Type B pancreatic cell (in vitro differentiated cells): ENCODE data around the gene LEKR1. TPM values are rescaled to one million over a fixed set of nuclear protein-coding genes. Genes with fewer than 3 reads are reported as not detected.

ENCODE experiments used
- DNase-seq: peaks from one replicate; pipeline ENCODE4 v3.0.0; 2021; ENCODE audit warnings: mixed read lengths; ENCODE audit not compliant: unreplicated experiment; ENCODE audit errors: extremely low spot score
- H3K27ac Mint-ChIP-seq: 2 replicates; pipeline ENCODE4 v1.8.0; 2021; ENCODE audit warnings: mild to moderate bottlenecking, mixed read lengths
- H3K27me3 Mint-ChIP-seq: 2 replicates; pipeline ENCODE4 v1.8.0; 2021; ENCODE audit warnings: mixed read lengths
- H3K36me3 Mint-ChIP-seq: 2 replicates; pipeline ENCODE4 v1.8.0; 2021; ENCODE audit warnings: mixed read lengths
- H3K4me1 Mint-ChIP-seq: one replicate; pipeline ENCODE4 v1.8.0; 2021; ENCODE audit warnings: mixed read lengths; ENCODE audit not compliant: unreplicated experiment
- H3K4me3 Mint-ChIP-seq: 2 replicates; pipeline ENCODE4 v1.8.0; 2021; ENCODE audit warnings: mild to moderate bottlenecking, mixed read lengths
- H3K9me3 Mint-ChIP-seq: 2 replicates; pipeline ENCODE4 v1.8.0; 2021; ENCODE audit warnings: mixed read lengths
- CTCF ChIP-seq: fragments of 200-600 bp; sonication (generic); conservative IDR thresholded peaks from 2 replicates; pipeline ENCODE4 v1.5.0; 2021; ENCODE audit warnings: antibody characterized with exemption, mild to moderate bottlenecking
- long read RNA-seq: library from polyadenylated mRNA; unstranded; transcript quantifications from one replicate; pipeline ENCODE4 v2.0.0, GENCODE V29; 2020
- total RNA-seq: library from RNA; stranded (reverse); gene quantifications from 2 replicates; pipeline ENCODE4 v1.2.1, GENCODE V29; 2021; ENCODE audit warnings: low replicate concordance

The LEKR1 gene
- total RNA-seq = 1.6 and 4.2 TPM in 2 replicates
- long read RNA-seq, partial matches to known transcripts = 1 of 7 reads
- long read RNA-seq, other reads (novel, unspliced or antisense) = 4 of 7 reads

GRCh38 chr3:156826144-156826895 lies at the start of gene LEKR1:
Gene LEKR1, plus strand, starts transcription at chr3:156826353. Its CDS starts 2,977 bp downstream, at chr3:156829330.
- peaks cover 4% of the 10 kb centered on the region for H3K36me3 Mint-ChIP-seq
- H3K4me1 Mint-ChIP-seq = peaks cover 21% of the 10 kb centered on the region
- H3K27me3 Mint-ChIP-seq = no peaks in the 10 kb centered on the region
- H3K27ac Mint-ChIP-seq = peak within 1 kb of the TSS; percentile 100
- peak; percentile 87 for DNase-seq
- peak within 1 kb of the TSS; percentile 94 for H3K4me3 Mint-ChIP-seq
- TF ChIP-seq CTCF = no peak
- no peaks in the 10 kb centered on the region for H3K9me3 Mint-ChIP-seq

- TF ChIP-seq CTCF = no peak
- Mint-ChIP-seq H3K4me1 (peaks cover 13% of the 10 kb centered on the region), H3K27ac (no peak overlapping the region), H3K9me3 (no peaks in the 10 kb centered on the region), H3K27me3 (no peaks in the 10 kb centered on the region), H3K4me3 (no peak overlapping the region), H3K36me3 (no peaks in the 10 kb centered on the region)
- DNase-seq = no peak
Measured at GRCh38 chr3:156776871-156777270, 49.3 kb upstream of the LEKR1 start.

- TF ChIP-seq CTCF = no peak
- H3K4me3 Mint-ChIP-seq = no peak overlapping the region
Measured at GRCh38 chr3:156781310-156782230, 44.6 kb upstream of the LEKR1 start.

GRCh38 chr3:156782319-156782718 lies 43.8 kb upstream of the LEKR1 start:
- Mint-ChIP-seq H3K4me3 (no peak overlapping the region), H3K4me1 (no peaks in the 10 kb centered on the region), H3K9me3 (no peaks in the 10 kb centered on the region), H3K27ac (no peak overlapping the region), H3K27me3 (no peaks in the 10 kb centered on the region), H3K36me3 (no peaks in the 10 kb centered on the region)
- no peak for TF ChIP-seq CTCF
- DNase-seq = no peak

More at GRCh38 chr3:156781310-156782230, 44.6 kb upstream of the LEKR1 start:
- DNase-seq = no peak
- no peaks in the 10 kb centered on the region for H3K27me3 Mint-ChIP-seq
- H3K4me1 Mint-ChIP-seq = no peaks in the 10 kb centered on the region
- H3K27ac Mint-ChIP-seq = no peak overlapping the region
- no peaks in the 10 kb centered on the region for H3K36me3 Mint-ChIP-seq
- H3K9me3 Mint-ChIP-seq = no peaks in the 10 kb centered on the region

- no peaks in the 10 kb centered on the region for H3K27me3 Mint-ChIP-seq
- TF ChIP-seq CTCF = no peak
- no peak for DNase-seq
- H3K27ac Mint-ChIP-seq = no peak overlapping the region
- peaks cover 5% of the 10 kb centered on the region for H3K4me1 Mint-ChIP-seq
- no peaks in the 10 kb centered on the region for H3K9me3 Mint-ChIP-seq
- H3K36me3 Mint-ChIP-seq = no peaks in the 10 kb centered on the region
- H3K4me3 Mint-ChIP-seq = no peak overlapping the region
Measured at GRCh38 chr3:156782921-156783320, 43.2 kb upstream of the LEKR1 start.
